ENCODE measurements around the gene FAM118B. TPM values are rescaled to one million over a fixed set of nuclear protein-coding genes. Genes with fewer than 3 reads are reported as not detected.

Gene FAM118B
- total RNA-seq, 2 experiments from 2014 or later: 1.0 to 1.8 TPM

GRCh38 chr11:126192361-126192760 is 19.2 kb upstream of the FAM118B start:
- H3K4me3 ChIP-seq (ENCODE audit: low read length): no peak overlapping the region
- no peaks in the 10 kb centered on the region for H3K9me3 ChIP-seq (ENCODE audit: control insufficient read depth in 1 of 2, insufficient read depth in 1 of 2, low read length in 2 of 2)
- Mint-ChIP-seq H3K36me3 (ENCODE audit: low read depth) (peaks cover 49% of the 10 kb centered on the region), H3K27me3 (no peaks in the 10 kb centered on the region), H3K4me3 (no peak overlapping the region), H3K4me1 (ENCODE audit: low read depth) (no peaks in the 10 kb centered on the region), H3K27ac (no peak overlapping the region), H3K9me3 (peaks cover 3% of the 10 kb centered on the region)
- intact Hi-C loops (cut with DNase I, micrococcal nuclease): loop anchor here in 1 of 2 experiments (10.0 kb wide), 1 partner anchor 568 kb away; the partner anchor contains the start of gene CHEK1
- H3K27me3 ChIP-seq (ENCODE audit: control insufficient read depth in 1 of 2, insufficient read depth in 2 of 2, low read length in 2 of 2): no peaks in the 10 kb centered on the region
- ChIA-PET POLR2A (no interaction called here), CTCF (no interaction called here)
- no peaks in the 10 kb centered on the region for H3K4me1 ChIP-seq (ENCODE audit: insufficient read depth, low read length)
- no peak for TF ChIP-seq CTCF (IDR thresholded peaks at IDR 0.05)
- peaks cover 41% of the 10 kb centered on the region for H3K36me3 ChIP-seq (ENCODE audit: insufficient read depth, low read length)
- no peak overlapping the region for H3K27ac ChIP-seq (ENCODE audit: low read depth in 1 of 2, low read length in 2 of 2)
- DNase-seq (no peak), ATAC-seq (ENCODE audit: poor library complexity) (no peak)

- ChIA-PET POLR2A (interaction anchor here (1.0 to 1.2 kb wide), 2 partner anchors 109 to 162 kb away, joined by 3 to 4 read pairs; partner anchors contain the start of gene ST3GAL4), CTCF (interaction anchor here (1.4 to 2.7 kb wide), 2 partner anchors 251 to 270 kb away, joined by 4 to 10 read pairs; no protein-coding TSS in a partner anchor)
- no peaks in the 10 kb centered on the region for H3K4me1 Mint-ChIP-seq (ENCODE audit: low read depth)
- no peak overlapping the region for H3K4me3 Mint-ChIP-seq
- Histone ChIP-seq H3K27ac (ENCODE audit: low read depth in 1 of 2, low read length in 2 of 2) (no peak overlapping the region), H3K4me3 (ENCODE audit: low read length) (no peak overlapping the region), H3K36me3 (ENCODE audit: insufficient read depth, low read length) (peaks cover 48% of the 10 kb centered on the region), H3K4me1 (ENCODE audit: insufficient read depth, low read length) (no peaks in the 10 kb centered on the region), H3K9me3 (ENCODE audit: control insufficient read depth in 1 of 2, insufficient read depth in 1 of 2, low read length in 2 of 2) (peaks cover 4% of the 10 kb centered on the region in 2 experiments), H3K27me3 (ENCODE audit: control insufficient read depth in 1 of 2, insufficient read depth in 2 of 2, low read length in 2 of 2) (no peaks in the 10 kb centered on the region)
- ATAC-seq (ENCODE audit: poor library complexity) (no peak), DNase-seq (no peak)
- H3K36me3 Mint-ChIP-seq (ENCODE audit: low read depth): peaks cover 56% of the 10 kb centered on the region
- H3K9me3 Mint-ChIP-seq: peaks cover 3% of the 10 kb centered on the region
- no peaks in the 10 kb centered on the region for H3K27me3 Mint-ChIP-seq
- no peak overlapping the region for H3K27ac Mint-ChIP-seq
- intact Hi-C loops (cut with DNase I, micrococcal nuclease): loop anchor here (1.0 to 10.0 kb wide), 2 partner anchors 251 to 568 kb away; partner anchors contain the start of gene CHEK1 (in 1 of the 2)
- no peak for TF ChIP-seq CTCF (IDR thresholded peaks at IDR 0.05)
Observed at GRCh38 chr11:126193038-126193478, 18.5 kb upstream of the FAM118B start.

GRCh38 chr11:126194121-126194543 is 17.4 kb upstream of the FAM118B start:
- ChIA-PET CTCF (interaction anchor here (1.4 to 2.7 kb wide), 2 partner anchors 252 to 271 kb away, joined by 4 to 10 read pairs; no protein-coding TSS in a partner anchor), POLR2A (interaction anchor here (1.0 to 1.2 kb wide), 2 partner anchors 110 to 161 kb away, joined by 3 to 4 read pairs; partner anchors contain the start of gene ST3GAL4)
- Mint-ChIP-seq H3K4me1 (ENCODE audit: low read depth) (no peaks in the 10 kb centered on the region), H3K36me3 (ENCODE audit: low read depth) (peaks cover 67% of the 10 kb centered on the region), H3K27me3 (no peaks in the 10 kb centered on the region), H3K27ac (no peak overlapping the region), H3K4me3 (no peak overlapping the region), H3K9me3 (peaks cover 3% of the 10 kb centered on the region)
- peak; percentile 76 for TF ChIP-seq CTCF (IDR thresholded peaks at IDR 0.05)
- Histone ChIP-seq H3K4me3 (ENCODE audit: low read length) (no peak overlapping the region), H3K27ac (ENCODE audit: low read depth in 1 of 2, low read length in 2 of 2) (no peak overlapping the region), H3K36me3 (ENCODE audit: insufficient read depth, low read length) (peaks cover 58% of the 10 kb centered on the region), H3K9me3 (ENCODE audit: control insufficient read depth in 1 of 2, insufficient read depth in 1 of 2, low read length in 2 of 2) (peaks cover 5 to 8% of the 10 kb centered on the region in 2 experiments), H3K4me1 (ENCODE audit: insufficient read depth, low read length) (no peaks in the 10 kb centered on the region), H3K27me3 (ENCODE audit: control insufficient read depth in 1 of 2, insufficient read depth in 2 of 2, low read length in 2 of 2) (no peaks in the 10 kb centered on the region)
- ATAC-seq (ENCODE audit: poor library complexity) (no peak), DNase-seq (peak in 7 of 14 experiments; percentile 20 to 62 (median 41))
- intact Hi-C loops (cut with DNase I, micrococcal nuclease): loop anchor here (1.0 to 10.0 kb wide), 3 partner anchors 252 to 569 kb away; partner anchors contain the start of gene CHEK1 (in 1 of the 2)

Measured in CD4-positive, alpha-beta T cell (primary cell).